GM18858 (cell line): ENCODE data around the gene EFNB2.
A peak's percentile ranks its signal among the peaks of the same experiment; 100 is the strongest.

Experiments used
- ATAC-seq: cut with Tn5 transposase; IDR thresholded peaks from one replicate; pipeline ENCODE4 v1.9.1; 2021; ENCODE audit not compliant: unreplicated experiment

Gene EFNB2

GRCh38 chr13:106503730-106504453 is 31.6 kb downstream of the EFNB2 start:
- no peak for ATAC-seq

- no peak for ATAC-seq
These were observed 32.2 kb downstream of the EFNB2 start for GRCh38 chr13:106503272-106503671.

DNA sequence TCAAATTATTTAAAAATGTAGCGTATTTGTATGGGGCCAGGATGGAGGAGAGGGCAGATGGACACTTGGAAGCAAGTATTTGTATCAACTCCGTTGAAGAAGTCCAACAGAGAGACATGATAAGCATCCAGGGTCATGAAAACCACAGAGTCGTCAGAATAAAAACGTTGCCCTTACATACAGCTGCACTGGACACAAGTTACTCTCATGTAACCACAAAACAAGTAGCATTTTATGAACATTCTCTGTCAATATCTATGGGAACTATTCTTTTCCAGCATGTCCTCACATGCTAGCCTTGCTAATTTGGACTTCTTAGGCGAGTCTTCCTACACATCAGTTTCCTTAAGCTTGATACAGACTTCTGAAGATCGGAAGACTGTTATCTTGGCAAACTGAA is 35.0 kb downstream of the EFNB2 start:
- no peak for ATAC-seq

- ATAC-seq = peak; percentile 81
These were observed 35.6 kb downstream of the EFNB2 start for GRCh38 chr13:106499896-106500295.

DNA sequence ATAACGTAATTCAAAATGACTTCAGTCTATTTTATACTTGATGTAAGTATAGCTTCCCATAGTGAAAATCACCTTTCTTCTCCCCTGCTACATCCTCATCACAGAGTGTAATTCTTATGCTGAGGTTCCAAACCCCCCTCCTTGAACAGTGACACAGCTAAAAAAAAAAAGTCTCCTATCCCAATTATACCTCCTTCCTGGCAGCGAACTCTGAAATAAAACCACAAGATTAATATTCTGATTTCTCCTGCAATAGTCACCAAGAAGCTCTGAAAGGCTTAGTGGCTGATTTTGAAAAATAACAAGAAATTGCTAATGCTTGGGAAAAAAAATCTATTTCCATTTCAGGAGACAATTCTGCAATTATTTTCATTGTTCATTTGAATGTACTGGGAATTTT is 36.3 kb downstream of the EFNB2 start:
- no peak for ATAC-seq

DNA sequence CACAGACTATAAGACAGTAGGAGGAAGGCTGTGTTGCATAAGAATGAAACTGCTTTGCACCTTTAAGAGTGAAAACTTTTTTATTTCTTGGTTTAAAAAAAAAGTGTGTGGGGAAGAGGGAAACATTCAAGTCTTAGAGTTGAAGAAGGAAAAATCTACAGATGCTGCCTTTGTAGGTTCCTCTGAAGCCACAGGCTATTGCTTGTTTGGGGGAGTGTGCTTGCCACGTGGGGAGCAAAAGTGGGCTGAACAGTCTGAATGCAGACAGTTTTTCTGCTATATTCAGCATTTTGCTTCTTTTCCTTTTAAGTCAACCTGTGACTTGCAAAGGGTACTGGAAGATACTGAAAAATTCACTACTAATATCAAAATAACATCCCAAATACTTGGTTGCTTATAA is 36.9 kb downstream of the EFNB2 start:
- no peak for ATAC-seq

- no peak for ATAC-seq
These were observed 37.3 kb downstream of the EFNB2 start for GRCh38 chr13:106498158-106498557.

GRCh38 chr13:106497079-106497478 is 38.4 kb downstream of the EFNB2 start:
- ATAC-seq = no peak

GRCh38 chr13:106496072-106496997 is 39.1 kb downstream of the EFNB2 start:
- no peak for ATAC-seq

GRCh38 chr13:106494936-106495335 is 40.5 kb downstream of the EFNB2 start:
- ATAC-seq = no peak

- ATAC-seq = no peak
These were observed 41.0 kb downstream of the EFNB2 start for GRCh38 chr13:106494506-106494905.

- ATAC-seq = peak; percentile 76
These were observed 41.8 kb downstream of the EFNB2 start for GRCh38 chr13:106493533-106494220.

- ATAC-seq = no peak
These were observed 42.6 kb downstream of the EFNB2 start for GRCh38 chr13:106492588-106493475.

GRCh38 chr13:106491928-106492587 is 43.4 kb downstream of the EFNB2 start:
- ATAC-seq = no peak

GRCh38 chr13:106491463-106491862 is 44.0 kb downstream of the EFNB2 start:
- no peak for ATAC-seq

DNA sequence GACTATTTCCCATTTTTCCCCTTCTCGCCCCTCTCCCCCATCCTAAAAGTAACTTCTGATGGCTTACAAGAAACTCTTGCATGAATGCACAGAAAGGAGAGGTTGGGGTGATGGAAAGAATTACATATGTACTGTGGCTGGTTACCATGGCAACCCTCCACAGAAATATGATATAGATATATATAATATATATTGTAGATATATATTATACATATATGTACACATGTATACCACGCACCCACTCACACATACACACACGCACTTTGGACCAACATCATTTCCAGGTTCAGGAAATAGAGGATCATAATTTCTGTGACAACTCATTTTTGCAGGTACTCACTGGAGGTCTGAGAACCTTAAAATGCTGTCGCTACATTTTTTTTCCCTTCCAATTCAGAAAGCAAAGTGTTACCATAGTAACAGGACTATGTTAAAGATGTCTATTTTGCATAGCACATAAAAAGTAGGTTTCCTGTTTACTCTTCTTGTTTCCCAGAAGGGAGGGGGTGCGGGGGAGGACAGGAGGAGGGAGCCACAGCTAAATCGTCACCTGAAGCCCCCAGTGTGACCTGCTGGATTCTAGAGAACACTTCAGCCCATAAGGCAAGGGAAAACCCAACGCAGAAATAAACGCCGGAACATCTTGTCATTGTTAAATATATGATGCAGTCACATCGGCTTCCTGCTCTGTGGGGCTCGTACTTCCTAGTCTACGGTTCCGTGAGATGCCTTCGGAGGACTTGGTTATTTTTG is 44.7 kb downstream of the EFNB2 start:
- ATAC-seq = no peak

GRCh38 chr13:106489849-106490568 is 45.5 kb downstream of the EFNB2 start:
- no peak for ATAC-seq

GRCh38 chr13:106488686-106489085 is 46.8 kb downstream of the EFNB2 start:
- no peak for ATAC-seq

DNA sequence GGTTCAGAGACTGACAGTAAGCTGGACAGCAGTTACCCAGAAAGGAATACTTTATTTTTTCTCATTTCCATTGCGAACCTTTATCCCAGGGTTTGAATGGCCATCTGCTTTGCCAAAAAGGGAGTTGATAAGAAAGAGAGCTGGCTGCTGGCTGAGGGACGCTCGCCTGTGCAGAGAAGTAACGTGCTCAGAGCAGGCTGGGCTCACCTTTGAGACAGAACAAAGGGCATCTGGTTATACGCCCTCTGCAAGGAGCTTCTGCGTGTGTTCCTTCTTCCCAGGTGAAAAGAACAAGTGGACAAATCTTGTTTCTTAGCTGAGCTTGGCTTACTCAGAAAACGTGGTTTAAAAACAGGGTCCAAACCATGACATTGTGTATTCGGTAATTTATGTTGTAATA is 47.4 kb downstream of the EFNB2 start:
- no peak for ATAC-seq
